ENCODE data around the gene JARID2.

JARID2 gene

DNA sequence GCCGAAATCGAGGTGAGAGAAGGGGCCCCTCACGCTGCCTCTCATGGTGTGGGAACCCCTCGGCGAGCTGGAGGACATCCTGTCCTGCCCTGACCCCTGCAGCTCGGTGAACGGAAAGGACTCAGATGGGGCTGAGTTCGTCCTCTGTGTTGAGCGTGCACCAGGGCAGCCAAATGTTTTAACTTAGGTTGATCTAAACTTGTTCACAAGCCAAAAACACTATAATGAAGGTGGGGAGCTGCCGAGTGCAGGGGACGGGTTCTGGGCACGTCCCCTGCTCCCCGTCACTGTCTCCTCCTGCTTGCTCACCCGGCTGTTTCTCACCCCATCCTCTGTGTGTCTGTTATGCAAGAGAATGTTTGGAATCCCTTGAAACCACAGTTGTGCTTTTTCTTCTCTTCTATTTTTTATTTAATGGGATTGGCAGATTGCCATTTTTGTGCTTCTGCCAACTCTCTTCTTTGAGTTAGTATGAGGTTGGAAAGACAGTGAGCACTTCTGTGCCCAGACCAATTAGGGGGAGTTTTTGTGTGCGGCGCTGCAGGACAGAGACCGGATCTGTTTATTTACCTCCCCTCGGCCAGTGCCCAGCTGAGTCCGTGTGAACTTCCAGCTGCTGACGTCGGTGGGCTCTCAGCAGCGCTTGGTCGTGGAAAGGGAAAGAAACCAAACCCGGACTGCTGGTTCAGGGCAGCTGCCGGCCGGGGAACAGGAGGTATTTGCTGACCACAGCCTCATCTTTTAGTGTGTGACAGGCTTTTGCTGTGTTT is 258.9 kb downstream of the JARID2 start:
- peak; percentile 93 for DNase-seq (ENCODE audit: low read depth, low spot score)
- CTCF ChIA-PET = interaction anchor here (0.9 to 1.7 kb wide), 6 partner anchors 10 to 119 kb away, joined by 3 to 10 read pairs (median 3); no protein-coding TSS in a partner anchor

GRCh38 chr6:15505463-15505918 is 259.6 kb downstream of the JARID2 start:
- peak overlapping the region; percentile 48 for H3K4me3 ChIP-seq (ENCODE audit: low read depth, low read length)
- POLR2A ChIA-PET = no interaction called here
- CTCF ChIA-PET = interaction anchor here (1.3 to 1.7 kb wide), 5 partner anchors 9 to 1376 kb away, joined by 3 to 10 read pairs (median 4); no protein-coding TSS in a partner anchor
- DNase-seq (ENCODE audit: low read depth, low spot score) = no peak
- TF ChIP-seq, protein P1, sequence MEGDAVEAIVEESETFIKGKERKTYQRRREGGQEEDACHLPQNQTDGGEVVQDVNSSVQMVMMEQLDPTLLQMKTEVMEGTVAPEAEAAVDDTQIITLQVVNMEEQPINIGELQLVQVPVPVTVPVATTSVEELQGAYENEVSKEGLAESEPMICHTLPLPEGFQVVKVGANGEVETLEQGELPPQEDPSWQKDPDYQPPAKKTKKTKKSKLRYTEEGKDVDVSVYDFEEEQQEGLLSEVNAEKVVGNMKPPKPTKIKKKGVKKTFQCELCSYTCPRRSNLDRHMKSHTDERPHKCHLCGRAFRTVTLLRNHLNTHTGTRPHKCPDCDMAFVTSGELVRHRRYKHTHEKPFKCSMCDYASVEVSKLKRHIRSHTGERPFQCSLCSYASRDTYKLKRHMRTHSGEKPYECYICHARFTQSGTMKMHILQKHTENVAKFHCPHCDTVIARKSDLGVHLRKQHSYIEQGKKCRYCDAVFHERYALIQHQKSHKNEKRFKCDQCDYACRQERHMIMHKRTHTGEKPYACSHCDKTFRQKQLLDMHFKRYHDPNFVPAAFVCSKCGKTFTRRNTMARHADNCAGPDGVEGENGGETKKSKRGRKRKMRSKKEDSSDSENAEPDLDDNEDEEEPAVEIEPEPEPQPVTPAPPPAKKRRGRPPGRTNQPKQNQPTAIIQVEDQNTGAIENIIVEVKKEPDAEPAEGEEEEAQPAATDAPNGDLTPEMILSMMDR (IDR thresholded peaks at IDR 0.05; ENCODE audit: insufficient read depth, low read length, missing control alignments) = no peak

More for the DNA sequence above, 258.9 kb downstream of the JARID2 start:
- peak overlapping the region; percentile 48 for H3K4me3 ChIP-seq (ENCODE audit: low read depth, low read length)
- TF ChIP-seq, protein P1 (IDR thresholded peaks at IDR 0.05; ENCODE audit: insufficient read depth, low read length, missing control alignments) = no peak
- POLR2A ChIA-PET = no interaction called here

DNA sequence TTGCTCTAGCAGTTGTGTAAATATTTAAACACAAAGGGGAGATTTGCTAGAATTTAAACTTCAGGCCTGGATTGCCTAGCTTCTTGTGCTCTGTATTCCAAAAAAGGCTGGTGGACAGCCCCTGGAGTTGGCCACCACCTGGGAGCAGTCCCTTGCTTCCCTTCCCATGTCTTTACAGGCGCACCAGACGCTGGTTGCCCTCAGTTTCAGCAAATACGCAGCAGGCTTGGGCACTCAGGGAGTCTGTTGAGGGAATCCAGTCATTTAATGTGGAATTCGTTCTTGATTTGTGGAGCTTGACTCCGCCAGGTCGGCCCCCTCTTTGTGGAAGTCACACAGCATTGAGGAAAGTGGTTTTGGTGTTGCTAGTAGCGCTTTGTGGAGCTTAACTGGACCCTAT is 260.2 kb downstream of the JARID2 start:
- POLR2A ChIA-PET = no interaction called here
- CTCF ChIA-PET = interaction anchor here (1.3 kb wide), 2 partner anchors 16 to 1377 kb away, joined by 3 to 4 read pairs; no protein-coding TSS in a partner anchor
- no peak for DNase-seq (ENCODE audit: low read depth, low spot score)
- TF ChIP-seq, protein P1 (IDR thresholded peaks at IDR 0.05; ENCODE audit: insufficient read depth, low read length, missing control alignments) = no peak
- no peak overlapping the region for H3K4me3 ChIP-seq (ENCODE audit: low read depth, low read length)

DNA sequence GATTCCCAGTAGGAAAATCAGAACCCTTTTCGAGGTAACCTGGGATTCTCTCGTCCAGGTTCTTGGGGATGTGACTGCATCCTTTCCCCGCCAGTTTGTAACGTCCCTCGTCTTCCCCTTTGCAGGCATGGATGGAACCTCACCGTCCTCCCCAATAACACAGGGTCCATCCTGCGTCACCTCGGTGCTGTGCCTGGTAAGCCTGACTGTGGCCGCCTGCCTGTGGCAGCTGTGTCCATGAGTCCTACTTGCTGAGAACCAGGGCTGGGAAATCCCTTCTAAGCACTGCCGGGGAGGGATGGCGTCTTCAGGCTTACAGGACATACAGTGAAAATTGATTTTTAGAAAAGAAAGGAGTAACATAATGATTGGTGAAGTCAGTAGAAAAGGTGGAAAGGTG is 261.4 kb downstream of the JARID2 start:
- no peak for DNase-seq (ENCODE audit: low read depth, low spot score)
- ChIA-PET POLR2A (no interaction called here), CTCF (interaction anchor here (1.2 kb wide), 1 partner anchor 17 kb away, joined by 3 read pairs; no protein-coding TSS in a partner anchor)
- H3K4me3 ChIP-seq (ENCODE audit: low read depth, low read length) = no peak overlapping the region
- TF ChIP-seq, protein P1 (IDR thresholded peaks at IDR 0.05; ENCODE audit: insufficient read depth, low read length, missing control alignments) = no peak

- TF ChIP-seq, protein P1 (IDR thresholded peaks at IDR 0.05; ENCODE audit: insufficient read depth, low read length, missing control alignments) = no peak
- H3K4me3 ChIP-seq (ENCODE audit: low read depth, low read length) = no peak overlapping the region
- POLR2A ChIA-PET = no interaction called here
- CTCF ChIA-PET = interaction anchor here (1.2 kb wide), 1 partner anchor 17 kb away, joined by 3 read pairs; no protein-coding TSS in a partner anchor
- DNase-seq (ENCODE audit: low read depth, low spot score) = no peak
Observed at GRCh38 chr6:15507746-15508145, 261.9 kb downstream of the JARID2 start.

GRCh38 chr6:15508441-15508871 is 262.6 kb downstream of the JARID2 start:
- no peak for DNase-seq (ENCODE audit: low read depth, low spot score)
- TF ChIP-seq, protein P1 (IDR thresholded peaks at IDR 0.05; ENCODE audit: insufficient read depth, low read length, missing control alignments) = no peak
- H3K4me3 ChIP-seq (ENCODE audit: low read depth, low read length) = no peak overlapping the region
- ChIA-PET CTCF (no interaction called here), POLR2A (no interaction called here)
